HG02870 (cell line): Measurements from ENCODE around the gene L3MBTL3.

Source experiments
- ATAC-seq: cut with Tn5 transposase; IDR thresholded peaks from one replicate; pipeline ENCODE4 v1.9.1; 2021; ENCODE audit warnings: mild to moderate bottlenecking, moderate library complexity; ENCODE audit not compliant: unreplicated experiment

The L3MBTL3 gene

GRCh38 chr6:130026859-130027258 lies 8.5 kb downstream of the L3MBTL3 start:
- no peak for ATAC-seq

DNA sequence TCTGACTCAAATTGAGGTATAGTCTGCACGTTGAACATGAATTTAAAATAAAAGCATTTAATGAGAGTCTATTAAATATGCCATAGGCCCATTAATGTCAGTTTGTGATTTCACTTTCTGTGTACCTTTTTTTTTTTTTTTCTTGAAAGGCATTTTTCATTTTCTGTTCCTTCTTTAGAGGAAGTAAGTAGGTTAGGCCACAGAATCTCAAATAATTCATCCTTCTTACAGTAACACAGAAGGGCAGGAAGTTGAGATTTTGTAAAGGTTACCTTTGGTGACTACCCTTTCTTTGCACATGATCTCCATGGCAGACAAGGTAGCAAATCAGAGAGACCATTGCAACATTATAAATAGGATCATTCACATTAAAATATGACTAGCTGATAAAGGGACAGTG lies 9.6 kb downstream of the L3MBTL3 start:
- peak; percentile 82 for ATAC-seq

- ATAC-seq, result no peak
Observed at GRCh38 chr6:130029163-130029562, 10.8 kb downstream of the L3MBTL3 start.

DNA sequence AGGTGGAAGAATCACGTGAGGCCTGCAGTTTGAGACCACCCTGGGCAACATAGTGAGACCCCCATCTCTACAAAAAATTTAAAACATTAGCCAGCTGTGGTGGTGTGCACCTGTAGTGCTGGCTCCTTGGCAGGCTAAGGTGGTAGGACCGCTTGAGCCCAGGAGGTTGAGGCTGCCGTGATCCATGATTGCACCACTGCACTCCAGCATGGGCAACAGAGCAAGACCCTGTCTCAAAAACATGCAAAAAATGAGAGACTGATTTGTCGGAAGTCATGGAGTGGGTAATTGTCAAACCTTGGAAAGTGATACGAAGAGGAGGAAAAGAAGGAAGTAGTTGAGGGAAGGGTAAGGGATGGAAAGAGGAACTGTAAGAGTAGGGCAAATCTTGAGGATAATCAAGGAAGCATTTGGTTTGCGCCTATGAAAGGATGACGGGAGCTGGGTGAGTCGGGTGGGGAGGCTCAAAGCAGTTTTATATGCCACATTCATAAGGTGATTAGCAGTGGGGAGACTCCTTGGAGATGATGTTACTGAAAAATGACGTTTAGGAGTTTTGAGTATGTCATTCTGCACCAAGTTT lies 14.5 kb downstream of the L3MBTL3 start:
- no peak for ATAC-seq

DNA sequence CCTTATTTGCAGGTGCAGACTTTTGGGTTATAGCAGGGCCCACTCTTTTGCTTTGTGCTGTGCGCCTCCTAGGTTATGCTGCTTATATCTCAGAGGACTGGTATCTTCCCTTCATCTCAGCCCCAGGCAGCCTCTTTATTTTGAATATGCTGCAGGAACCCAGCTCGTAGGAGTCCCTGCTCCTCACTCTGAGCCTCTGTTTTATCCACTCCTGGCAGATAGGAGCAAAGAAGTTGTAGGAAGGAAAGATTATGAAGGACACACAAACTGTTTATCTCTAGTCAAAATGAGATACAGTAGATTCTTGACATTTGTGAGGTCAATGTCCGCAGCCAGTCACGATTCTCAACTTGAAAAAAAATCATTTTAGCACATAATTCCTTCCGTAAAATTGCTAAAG lies 15.6 kb downstream of the L3MBTL3 start:
- no peak for ATAC-seq

GRCh38 chr6:130034378-130035146 lies 16.2 kb downstream of the L3MBTL3 start:
- ATAC-seq, result no peak

DNA sequence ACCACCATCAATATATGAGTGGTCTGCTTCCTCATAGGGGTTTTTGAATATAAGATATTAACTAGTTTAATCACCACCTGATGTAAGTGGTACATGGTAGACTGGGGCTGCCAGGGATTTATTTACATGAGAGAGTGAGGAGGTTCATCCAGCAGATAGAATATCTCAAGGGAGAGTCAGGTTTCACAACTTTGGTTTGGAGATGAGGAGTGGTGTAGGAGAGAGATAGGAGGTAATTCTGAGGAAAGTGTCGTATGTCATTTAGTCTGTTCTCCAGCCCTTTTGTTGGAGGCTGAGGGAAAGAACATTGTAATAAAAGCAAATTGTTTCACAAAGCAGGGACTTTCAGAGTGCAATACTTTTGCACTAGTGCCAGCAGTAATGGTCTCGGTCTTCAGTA lies 16.8 kb downstream of the L3MBTL3 start:
- no peak for ATAC-seq

- no peak for ATAC-seq
Observed at GRCh38 chr6:130037207-130037811, 18.9 kb downstream of the L3MBTL3 start.

DNA sequence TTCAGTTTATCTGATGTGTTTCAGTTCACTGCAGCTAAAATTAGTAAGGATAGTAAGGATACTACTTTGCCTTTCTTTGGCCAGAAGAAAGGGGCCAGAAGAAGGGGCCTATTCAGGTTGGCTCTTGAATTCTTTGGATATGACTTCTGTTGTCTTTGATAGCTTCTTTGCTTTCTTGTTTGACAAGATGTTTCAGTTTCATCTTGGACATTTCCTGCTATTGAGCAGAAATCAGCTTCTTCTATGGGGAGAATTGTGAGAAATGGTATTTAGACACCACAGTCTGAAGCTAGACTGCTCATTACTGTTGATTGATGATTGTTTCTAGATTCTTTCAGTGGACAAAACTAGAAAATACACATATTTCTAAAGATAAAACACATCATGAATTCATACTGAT lies 23.2 kb downstream of the L3MBTL3 start:
- ATAC-seq, result no peak

GRCh38 chr6:130043344-130043743 lies 25.0 kb downstream of the L3MBTL3 start:
- no peak for ATAC-seq

- ATAC-seq, result no peak
Observed at GRCh38 chr6:130045622-130046021, 27.2 kb downstream of the L3MBTL3 start.

DNA sequence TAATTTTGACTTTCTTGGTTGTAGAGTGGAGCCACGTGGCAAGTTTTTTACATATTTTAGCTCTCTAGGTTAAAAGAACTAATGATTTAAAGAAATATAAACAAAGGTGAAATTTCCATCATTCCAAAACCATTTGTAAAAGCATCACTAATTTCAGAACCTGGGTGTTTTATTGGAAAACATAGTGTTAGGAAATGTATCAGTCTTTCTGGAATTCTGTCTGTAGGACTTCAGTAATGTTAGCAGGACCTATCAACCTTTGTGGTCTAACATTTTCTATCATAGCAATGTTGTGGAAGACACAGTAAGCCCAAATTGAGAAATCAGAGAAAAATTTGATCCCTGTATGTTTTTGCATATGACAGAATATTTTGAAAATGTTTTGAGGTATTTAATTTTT lies 28.3 kb downstream of the L3MBTL3 start:
- ATAC-seq, result no peak

DNA sequence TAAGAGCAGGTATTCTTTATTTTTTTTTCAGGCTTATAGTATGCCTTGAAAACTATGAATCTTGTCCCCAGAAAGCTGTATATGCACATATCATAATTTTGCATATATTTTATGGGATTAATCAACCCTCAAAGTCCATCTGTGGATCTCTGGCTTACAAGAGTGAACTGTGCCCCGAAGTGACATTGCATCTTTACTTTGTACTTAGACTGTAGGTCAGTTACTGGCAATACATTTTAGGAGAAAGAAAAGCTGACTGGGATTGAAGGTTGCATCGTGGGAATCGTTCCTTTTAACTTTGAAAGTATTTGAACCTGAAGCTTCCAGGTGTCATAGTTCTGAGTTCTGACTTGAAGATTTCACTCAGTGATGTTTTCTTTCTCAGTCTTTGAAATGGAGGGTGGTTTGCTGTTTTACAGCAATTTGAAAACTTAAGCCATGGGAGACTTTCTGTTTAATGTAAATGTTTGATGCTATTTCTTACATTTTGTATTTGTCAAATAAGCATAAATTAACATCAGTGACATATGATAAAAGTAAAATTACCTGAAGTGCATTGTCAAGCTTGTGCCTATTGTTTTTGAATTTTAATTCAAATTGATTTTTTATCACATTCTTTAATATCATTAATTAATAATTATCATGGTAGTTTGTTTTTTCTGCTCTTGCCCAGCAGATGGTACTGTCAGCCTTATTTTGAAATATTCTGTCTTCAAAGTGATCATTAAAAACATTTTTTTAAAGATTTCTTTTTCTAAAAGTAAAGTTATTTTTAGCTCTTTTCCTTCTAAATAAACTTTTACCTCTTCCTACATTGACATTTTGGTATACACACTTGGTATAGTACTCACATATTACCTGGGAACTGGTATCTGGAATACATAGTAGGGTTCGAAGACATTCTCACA lies 29.0 kb downstream of the L3MBTL3 start:
- ATAC-seq, result no peak

GRCh38 chr6:130050230-130050629 lies 31.8 kb downstream of the L3MBTL3 start:
- no peak for ATAC-seq

DNA sequence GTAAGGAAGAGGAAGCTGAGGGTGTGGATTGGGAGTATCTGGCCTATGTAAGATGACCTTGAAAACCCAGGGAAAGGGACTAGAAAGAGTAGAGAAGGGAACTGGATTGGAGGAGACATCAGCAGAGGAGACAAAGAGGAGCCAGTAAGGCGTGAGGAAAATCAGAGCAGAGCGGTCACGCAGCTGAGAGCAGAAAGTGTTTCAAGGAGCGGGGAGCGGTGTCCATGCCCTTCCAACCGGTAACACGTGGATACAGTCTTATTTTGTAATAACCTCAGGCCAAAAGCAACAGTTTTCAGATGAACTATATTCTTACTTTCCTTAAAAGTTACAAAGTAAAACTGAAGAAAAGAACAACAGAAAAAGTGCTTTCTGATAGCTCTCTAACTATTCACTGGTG lies 36.3 kb downstream of the L3MBTL3 start:
- ATAC-seq, result no peak

DNA sequence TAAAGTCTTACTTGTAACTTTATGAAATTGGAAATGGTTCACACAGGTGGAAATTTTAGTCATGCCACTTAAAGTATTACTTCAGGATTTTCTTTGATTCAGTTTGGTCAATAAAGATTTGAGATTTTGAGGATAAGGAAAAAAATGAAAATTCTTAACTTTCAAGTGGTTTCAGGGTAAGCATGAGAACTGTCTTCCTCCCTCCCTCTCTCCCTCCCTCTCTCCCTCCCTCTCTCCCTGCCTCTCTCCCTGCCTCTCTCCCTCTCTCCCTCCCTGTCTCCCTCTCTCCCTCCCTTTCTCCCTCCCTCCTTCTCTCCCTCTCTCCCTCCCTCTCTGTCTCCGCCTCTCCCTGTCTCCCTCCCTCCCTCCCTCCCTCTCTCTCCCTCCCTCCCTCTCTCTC lies 36.9 kb downstream of the L3MBTL3 start:
- no peak for ATAC-seq

DNA sequence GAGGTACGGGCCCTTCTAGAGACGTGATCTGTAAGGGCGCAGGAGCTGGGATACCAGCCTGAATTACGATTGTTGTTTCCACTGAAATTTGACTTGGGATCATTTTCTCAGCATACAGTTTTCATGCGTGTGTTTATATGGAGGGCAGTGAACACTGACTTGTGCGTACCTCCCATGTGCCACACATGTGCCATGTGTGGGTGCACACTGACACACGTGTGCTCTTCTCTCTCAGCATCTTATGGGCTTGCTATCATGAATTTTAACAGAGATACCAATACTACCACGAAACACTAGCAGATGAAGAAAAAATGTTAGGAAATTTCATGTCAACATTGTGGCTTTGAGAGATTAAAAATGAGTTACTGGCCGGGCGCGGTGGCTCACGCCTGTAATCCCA lies 39.1 kb downstream of the L3MBTL3 start:
- no peak for ATAC-seq

- no peak for ATAC-seq
Observed at GRCh38 chr6:130063806-130064205, 45.4 kb downstream of the L3MBTL3 start.

DNA sequence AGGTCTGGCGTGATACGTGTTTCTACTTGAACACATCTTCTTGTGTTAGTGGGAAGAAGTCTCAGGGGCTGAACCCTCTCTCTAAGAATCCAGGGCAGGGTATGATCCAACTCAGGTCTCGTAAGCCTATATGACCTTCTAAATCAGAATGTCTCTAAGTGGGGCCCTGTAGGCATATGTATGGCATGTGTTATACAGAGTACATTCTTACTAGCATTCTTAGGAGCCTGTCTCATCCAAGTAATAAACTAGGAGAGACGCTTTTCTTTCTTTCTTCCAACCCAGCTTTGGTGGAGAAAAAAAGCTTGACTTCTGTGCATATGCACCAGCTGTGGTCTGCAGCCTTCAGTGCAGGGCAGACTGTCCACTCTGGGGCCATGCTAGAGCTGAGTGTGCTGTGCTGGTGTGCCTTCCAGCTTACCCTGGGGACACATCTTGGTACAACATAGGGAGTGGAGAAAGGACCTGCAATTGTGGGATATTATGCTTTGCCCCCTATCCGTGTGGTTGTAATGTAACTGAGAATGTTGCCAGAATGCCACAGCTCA lies 47.3 kb downstream of the L3MBTL3 start:
- ATAC-seq, result no peak

DNA sequence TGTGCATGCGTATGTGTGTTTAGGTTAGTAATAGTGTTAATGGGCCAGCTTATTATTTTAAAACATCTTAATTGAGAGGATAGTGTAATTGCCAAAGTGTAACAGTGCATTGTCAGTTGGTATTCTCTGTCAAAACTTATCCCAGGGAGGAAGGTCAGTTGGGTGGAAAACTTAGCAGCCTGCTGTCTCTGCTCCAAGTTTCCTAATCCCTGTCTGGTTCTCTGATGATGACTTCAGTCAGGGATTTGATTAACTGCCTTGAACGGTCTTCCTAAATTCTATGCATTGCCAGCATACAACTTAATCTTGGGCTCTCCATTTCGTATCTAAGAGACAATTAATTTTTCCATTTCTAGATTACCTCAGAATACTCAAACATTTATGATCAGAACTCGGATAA lies 51.1 kb downstream of the L3MBTL3 start:
- ATAC-seq, result no peak

DNA sequence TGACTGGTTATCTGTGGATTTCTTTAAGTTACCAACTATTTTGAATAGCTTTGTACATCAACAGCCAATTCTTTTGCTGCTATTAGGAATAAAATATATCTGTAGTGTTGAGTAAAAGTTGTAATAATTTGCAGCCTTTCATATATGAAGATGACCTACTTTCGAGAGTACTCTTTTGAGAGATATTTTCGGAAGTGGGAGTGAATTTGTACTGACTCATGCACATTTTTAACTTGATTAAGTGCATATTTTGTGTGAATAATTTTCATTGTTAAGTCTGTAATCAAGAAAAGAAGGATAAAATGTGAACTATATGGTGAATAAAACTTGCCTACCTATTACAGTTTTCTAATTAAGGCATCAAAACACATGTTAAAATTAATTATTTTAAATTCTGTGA lies 51.9 kb downstream of the L3MBTL3 start:
- no peak for ATAC-seq
